RKO (cell line): Measurements from ENCODE around the gene KRT78.
"Not testable (repeated sequence)": the region's sequence is repeated elsewhere in the genome, so short reads cannot be mapped to it uniquely, and the experiment has no call there.

ENCODE experiments used
- DNase-seq: peaks from one replicate; pipeline ENCODE4 v3.0.0-alpha.2; 2016; ENCODE audit warnings: low spot score

KRT78 gene

DNA sequence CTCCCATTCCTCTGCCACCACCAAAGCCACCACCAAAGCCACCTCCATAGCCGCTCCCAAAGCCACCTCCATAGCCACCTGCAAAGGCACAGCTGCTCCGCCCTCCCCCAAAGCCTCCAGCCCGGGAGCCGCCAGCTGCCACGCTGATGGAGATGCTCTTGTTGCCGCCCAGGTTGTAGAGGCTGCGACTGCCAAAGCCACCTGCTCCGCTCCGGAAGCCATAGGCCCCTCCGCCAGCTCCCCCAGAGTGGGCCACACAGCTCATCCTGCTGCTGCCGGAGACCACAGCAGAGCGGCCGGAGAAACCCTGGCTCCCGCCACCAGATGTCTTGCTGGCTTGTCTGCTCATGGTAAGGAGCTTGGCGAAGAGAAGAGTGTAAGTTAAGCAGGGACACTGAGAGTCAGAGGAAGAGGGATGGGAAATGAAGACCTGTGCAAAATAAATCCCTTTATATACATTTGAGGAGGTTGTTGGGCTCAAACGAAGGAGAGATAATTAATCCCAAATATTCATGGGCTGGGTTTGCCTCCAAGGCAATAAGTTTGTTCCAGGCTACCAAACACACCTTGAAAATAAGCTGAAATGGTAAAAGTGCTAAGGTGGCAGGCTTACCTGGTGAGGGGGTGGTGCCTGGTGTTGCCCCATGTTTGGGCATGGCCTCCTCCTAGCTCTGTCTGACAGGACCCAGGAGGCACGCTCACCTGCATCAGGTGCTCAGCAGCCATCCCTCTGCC, 52.9 kb downstream of the KRT78 start, which contains the start of gene KRT3:
Gene KRT3 (minus strand): TSS at position 424 of the 735 bp plus-strand sequence. CDS start 75 bp downstream, at position 349.
- DNase-seq: no peak

DNA sequence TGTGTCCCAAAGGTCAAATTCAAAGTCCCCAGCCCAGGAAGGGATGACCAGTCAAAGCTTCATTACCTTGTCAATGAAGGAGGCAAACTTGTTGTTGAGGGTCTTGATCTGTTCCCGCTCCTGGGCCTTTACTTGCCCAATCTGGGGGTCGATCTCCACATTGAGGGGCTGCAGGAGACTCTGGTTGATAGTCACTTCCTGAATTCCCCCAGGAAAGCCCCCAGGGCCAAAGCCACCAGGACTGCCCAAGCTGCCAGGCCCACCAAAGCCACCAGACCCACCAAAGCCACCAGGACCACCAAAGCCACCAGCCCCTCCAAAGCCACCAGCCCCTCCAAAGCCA, 53.5 kb downstream of the KRT78 start:
- not testable (repeated sequence) for DNase-seq

DNA sequence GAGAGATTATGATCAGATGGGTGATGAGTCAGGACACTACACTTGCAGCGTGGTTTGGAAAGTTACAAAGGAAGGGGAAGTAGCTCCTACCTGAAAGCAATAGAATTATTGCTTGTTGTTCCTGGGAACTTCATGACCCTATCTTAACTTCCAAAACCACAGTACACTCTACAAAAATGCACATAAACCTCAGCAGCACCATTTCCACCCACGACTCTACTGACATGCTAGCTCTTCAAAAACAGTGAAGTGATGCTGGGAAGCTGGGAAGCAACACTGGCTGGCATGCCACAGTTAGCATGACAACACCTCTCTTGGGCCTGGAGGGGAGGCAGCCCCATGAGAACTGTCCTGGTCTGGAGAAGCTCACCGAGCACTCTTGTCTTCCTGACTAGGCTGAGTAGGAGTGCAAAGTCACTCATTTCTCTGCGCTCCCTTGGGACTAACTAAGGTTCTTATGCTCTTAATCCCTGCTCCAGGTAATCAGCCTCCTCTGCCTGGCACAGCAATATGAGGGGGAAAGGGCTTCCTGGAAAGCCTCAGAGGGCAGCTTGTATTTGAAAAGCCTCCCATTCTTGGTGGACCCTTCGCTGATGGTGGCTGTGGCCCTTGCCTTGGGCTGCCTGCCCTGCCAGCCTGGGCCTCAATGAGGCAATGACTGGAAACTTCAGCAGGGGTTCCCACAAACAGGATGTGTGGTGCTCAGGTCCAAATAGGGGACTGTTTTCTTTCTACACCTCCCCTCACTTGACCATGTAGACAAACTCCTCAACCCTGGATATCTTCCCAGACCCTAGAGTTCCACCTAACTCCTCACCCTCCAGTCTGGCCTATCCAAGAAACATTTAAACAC, 54.1 kb downstream of the KRT78 start:
- DNase-seq: no peak

DNA sequence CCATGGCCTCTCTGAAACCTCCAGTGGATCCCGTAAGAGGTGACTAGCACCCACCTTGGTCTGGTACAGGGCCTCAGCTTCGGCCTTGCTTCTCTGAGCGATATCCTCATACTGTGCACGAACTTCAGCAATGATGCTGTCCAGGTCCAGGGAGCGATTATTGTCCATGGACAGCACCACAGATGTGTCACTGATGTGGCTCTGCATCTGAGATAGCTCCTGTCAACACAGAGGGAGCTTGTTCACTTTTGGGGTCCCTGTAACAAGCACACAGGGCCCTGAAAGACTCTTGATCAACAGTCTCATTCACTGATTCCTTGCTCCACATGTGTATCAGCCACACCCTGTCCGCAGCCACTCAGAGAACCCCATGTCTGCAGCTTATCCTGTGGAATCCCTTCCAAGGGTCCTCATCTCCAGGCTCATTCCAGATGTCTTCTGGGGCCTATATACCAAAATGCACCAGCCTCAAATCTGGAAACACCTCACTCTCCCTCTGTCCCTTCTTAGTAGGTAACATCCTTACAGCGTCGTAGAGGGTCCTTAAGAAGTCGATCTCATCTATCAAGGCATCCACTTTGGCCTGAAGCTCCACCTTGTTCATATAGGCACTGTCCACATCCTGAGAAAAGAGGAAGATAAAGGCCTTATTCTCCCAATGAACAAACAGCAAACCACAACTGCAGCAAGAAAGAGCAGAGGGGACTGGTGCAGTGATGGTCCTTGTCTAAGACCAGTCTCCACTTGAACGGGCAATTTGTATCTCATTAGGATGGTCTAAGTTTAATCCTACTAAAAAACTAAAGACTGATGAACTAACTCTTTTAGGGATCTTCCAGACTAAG, 56.4 kb downstream of the KRT78 start:
- no peak for DNase-seq

DNA sequence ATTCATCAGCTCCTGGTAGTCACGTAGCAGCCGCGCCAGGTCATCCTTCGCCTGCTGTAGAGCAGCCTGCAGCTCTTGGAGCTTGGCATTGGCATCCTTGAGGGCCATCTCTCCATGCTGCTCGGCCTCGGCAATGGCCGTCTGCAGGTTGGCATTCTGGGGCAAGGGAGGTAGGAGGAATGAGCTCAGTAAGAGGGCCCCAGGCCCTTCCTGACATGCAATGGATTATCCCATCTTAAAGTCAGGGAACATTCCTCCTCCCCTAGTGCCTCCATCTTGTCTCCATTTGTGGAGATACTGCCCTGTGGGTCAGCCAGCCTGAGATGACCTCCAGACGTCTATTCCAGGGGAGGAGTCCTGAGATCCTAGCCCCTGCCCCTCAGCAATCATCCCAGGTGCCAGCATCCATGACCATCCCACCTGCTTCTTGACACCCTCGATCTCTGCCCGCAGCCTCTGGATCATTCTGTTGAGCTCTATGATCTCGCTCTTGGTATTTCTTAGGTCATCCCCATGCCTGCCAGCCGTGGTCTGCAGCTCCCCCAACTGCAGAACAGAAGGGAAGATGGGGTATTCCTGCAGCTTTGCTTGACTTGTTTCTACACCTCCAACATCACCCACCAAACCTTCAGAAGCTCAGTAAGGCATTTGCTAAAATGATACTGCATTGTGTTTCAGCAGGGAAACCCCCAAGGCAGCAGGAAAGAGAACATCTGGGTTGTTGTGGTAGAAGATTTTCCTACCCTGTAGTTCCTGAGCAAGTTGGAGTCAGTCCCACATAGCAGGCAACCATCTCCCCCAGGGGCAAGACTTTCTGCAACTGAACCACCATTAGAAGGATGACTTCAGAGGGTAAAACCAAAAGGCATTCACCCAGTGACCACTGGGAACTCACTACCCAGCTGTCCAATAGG, 57.3 kb downstream of the KRT78 start:
- no peak for DNase-seq

DNA sequence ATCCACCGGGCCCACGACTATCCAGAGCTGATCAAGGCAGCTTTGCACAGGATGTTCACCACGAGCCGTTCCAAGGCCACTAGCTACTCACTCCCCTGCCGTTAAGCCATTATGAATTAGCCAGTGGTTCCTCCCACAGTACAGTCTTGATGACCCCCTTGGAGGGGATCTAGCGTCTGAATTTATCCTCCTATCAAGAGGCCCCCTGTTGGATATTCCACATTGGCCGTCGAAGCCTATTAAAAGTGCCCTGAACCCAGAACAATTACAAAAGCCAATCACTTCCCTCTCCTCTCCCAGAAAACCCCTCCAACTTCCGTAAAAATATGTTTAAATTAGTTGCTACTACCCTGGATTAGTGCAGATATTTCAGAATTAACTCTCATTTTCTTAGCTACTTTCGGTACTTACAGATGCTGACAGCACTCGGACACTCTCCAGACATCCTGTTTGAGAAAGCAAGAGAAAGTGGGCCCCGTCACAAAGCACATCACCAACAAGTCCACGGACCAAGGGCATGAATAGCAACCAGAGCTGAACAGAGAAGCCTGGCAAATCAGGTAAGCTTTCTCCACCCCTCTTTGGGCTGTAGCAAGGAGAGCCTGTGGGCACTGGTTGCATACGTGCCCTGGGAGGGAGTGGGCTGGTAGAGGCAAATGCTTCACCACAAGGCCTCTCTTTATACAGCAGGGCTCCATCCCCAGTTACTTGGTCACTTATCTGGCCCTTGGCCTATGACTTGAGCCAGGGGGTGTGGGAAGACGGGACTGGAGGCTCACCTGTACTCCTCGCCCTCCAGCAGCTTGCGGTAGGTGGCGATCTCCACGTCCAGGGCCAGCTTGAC, 58.1 kb downstream of the KRT78 start:
- DNase-seq: no peak

DNA sequence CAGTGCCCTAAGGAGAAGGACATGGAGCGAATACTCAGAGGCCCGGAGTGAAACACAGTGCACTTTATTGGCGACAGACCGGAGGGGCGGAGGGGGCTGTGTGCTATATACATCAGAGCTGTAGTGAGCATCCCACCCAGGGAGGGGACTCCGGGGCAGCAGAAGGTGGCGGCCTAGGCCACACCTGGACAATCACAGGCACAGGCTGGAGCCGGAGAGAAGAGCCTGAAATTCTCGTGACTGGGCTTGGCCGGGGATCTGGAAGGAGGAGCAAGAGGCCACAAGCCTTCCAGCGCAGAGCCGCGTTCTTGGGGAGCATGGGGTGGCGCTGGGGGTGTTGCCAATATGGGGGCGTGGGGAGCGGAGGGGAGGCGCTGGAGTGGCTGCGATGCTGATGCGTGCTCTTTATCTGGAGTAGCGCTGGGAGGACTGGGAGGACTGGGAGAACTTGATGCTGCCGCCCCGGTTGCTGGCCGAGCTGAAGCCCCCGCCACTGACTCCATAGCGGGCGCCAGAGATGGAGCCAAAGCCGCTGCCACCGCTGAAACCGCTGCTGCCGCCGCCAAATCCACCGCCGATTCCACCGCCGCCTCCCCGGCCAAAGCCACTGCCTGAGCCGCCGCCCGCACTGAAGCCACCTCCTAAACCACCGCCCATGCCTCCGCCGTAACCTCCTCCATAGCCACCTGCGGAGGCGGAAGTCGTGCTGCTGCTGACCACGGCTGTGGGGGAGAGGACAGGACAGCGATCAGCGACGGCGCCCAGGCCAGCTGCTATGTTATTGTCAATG, 59.0 kb downstream of the KRT78 start:
- no peak for DNase-seq

DNA sequence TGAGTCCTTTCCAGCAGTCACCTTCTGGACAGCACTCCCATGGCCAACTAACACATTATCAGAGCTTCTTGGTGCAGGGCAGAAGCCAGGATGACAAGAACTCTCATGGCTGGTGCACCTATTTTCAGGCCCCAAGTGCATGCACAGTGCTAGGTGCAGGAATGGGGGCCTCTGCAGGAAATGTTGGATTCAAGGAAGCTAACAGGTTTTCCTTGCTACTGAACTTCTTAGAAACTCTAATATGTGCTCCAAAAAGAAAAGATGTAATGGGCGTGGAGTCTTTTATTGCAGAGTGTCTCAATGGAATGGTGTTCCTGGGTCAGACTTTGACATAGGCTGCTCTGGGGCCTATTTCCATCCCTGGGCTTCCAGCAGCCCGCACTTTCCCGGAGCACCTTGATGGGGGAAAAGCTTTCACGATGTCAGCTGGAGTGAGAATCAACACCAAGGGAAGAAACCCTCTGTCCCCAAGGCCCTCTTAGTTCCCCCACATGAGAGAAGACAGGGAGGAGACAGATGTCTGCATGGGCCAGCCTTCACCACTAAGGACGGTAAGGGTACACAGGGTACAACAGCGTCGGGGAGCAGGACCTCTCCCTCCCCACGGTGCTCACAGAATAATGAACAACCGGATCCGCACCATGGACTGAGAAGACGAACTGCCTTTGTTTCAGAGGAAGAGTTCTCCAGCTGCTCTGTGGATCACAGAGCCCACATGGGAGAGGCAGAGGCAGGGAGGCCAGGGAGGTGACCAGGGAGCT, 59.7 kb downstream of the KRT78 start:
- DNase-seq: no peak

DNA sequence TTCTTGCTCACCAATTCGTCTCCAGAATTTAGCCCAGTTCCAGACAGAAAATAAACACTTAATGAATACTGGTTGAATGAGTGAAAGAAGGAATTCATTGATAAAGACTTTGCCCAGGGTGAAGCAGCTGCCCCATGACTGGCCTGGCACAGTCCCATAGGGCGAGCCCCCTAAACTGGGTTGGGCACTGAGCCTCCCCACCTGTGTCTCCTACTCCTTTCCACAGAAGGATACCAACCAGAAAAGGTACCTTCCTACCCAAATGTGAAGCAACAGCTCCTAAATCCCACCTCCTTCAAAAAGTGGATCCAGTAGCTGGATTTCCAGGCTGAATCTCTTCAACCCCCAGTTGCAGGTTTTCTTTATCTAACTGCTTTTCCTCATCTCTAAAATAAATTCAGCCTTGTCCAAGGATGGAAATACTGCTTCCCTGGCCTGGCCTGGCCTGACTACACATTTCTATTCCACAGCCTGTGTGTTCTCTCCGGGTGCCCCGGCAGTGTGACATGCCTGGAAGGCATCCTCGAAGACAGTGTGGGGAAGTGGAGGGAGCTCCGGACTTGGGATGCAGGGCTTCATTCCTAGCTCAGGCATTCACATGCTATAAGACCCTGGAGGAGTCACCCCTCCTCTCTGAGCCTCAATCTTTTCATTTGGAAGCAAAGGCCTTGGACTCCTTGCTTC, 60.5 kb downstream of the KRT78 start:
- DNase-seq: no peak
